Stimulated activated CD4-positive, alpha-beta T cell treated with anti-CD3 and anti-CD28 coated beads, TNF-alpha, amount 100 ng/mL, for 4 hours (primary cell): Measurements from ENCODE around the gene GP9.
"Not testable (repeated sequence)": the region's sequence is repeated elsewhere in the genome, so short reads cannot be mapped to it uniquely, and the experiment has no call there.

Experiments
- DNase-seq, 3 experiments: peaks; one replicate each; pipeline ENCODE4 v3.0.0-alpha.2; 2020; ENCODE audit warnings: low read depth in 3 of 3

The GP9 gene

DNA sequence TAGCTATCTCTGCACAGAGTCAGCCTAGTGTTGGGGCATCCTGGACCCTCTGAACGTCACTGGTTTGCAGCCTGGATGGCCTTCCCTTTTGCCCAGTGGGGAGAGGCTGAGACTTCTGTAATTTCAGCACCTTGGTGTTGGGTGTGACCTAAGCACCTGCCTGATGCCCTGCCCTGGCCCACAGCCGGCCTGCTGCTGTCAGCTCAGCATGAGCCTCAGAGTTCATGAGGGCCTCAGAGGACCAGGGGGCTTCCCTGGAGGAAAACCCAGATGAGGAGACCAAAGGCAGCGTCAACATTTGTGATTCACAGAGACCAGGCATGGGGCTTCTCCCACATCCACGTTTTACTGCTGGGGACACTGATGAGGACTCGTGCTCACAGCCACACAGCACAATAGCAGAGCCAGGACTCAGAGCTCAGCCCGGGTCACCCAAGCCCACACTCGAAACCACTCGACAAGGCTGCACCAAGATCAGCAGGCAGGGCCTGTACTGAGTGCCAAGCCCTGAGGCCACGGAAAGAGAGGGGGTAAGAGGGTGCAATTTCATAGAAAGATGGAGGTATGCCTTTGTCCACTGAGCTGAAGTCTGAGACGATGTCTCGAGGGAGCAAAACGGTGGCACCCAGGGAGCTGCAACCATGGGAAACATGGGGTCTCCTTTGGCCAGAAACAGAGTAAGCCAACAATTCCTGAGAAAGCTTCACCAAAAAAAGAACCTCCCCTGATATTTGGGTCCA lies 9.9 kb upstream of the GP9 start:
- no peak for DNase-seq

DNA sequence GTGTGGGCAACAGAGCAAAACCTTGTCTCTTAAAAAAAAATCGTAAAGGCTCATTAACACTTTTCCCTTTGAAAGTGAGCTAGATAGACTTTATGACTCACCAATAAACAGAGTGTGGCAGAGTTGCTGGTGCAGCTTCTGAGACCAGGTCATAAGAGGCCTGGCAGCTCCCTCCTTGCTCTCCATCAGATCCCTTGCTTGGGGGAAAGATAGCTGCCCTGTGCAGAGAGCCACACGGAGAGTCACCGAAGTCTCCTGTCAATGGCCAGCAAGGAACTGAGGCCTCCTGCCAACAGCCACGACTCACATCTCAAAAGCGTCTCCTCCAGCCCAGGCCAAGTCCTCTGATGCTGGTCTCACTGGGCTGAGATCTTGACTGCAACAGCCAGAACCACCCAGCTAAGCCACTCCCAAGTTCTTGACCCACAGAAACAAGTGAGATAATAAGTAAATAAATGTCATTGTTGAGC lies 8.7 kb upstream of the GP9 start:
- no peak for DNase-seq

DNA sequence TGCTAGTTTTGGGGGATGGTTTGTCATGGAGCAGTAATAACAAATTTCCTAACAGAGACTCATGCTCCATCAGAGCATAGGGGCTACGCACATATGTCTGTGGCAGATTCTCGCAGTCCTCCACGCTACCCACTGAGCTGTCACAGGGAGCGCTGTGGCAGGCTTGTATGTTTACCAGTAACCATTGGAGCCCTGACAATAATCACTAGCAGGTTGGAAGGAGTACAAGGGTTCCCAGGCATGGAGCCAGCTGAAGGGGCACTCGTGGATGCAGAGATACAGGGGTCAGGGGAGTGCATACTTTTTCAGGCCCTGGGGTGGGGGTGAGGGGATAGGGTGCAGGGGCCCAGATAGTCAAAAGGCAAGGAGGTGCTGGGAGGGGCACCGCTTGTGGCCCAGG lies 7.9 kb upstream of the GP9 start:
- DNase-seq, result no peak

DNA sequence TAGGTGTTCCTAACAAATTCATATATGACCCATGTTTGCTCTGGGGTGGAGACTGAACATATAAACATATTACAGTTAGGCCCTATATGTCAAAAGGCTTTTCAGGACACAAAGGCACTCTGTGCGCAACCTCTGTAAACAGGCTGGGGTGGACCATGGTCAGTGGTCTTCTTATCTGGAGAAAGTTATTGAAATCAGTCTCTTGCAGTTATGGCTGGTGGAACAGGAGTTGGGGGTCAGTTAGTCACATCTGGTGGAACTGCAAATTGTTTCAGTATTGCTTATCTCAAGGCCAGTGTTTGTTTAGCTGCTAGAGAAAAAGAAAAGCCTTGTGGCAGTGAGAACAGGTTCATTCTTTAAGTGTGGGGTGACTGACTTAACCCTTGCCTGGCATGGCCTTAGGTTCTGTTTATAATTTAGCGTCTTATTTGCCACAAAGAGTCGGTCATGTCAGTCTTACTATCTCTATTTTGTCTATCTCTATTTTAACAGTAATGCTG lies 5.9 kb upstream of the GP9 start:
- no peak for DNase-seq

DNA sequence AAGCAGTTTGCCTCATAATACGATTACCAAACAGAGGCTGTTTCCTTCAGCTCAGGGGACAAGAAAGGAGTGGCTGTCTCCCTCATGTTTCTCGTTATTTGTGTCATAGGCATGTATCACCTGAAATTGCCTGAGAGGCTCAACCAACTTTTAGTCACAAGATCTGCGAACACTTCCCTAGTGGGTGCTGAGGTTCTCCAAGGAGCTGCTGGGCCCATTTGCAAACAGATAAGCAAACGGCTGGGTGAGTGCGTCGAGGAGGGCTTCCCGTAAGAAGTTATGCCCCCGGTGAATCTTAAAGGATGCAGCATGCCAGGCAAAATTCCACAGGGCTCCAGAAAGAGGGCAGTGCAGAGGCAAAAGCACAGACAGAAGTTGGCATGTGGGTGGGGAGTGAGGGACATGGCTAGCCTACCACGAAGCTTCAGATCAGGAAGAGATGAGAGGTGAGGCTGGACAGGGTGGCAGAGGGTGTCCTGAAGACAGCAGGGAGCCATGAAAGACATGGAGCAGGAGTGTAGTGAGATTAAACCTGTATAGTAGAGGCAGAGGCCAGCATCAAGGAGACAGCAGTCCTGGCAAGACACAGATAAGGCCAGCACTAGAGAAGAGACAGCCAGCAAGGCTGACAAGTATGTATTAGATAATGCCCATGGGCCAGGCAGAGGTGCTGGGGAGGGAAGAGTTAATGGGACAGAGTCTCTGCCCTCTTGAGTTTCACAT lies 4.0 kb upstream of the GP9 start:
- DNase-seq, result no peak

DNA sequence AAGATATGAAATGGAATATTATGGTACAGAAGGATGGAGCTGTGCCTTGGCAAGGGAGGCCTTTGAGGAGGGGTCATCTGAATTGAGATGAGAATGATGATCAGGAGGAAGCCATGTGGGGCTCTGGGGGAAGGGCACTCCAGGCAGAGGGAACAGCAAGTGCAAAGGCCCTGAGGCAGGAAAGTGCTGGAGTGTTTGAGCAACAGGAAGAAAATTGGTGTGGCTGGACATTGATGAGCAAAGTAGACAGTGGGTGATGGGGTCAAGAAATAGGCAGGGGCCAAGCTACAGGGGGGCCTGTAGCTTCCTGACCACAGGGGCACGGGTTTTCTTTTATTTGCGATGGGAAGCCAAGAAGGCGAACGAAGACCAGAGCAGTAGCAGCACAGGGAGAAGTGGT lies 3.3 kb upstream of the GP9 start:
- no peak for DNase-seq

DNA sequence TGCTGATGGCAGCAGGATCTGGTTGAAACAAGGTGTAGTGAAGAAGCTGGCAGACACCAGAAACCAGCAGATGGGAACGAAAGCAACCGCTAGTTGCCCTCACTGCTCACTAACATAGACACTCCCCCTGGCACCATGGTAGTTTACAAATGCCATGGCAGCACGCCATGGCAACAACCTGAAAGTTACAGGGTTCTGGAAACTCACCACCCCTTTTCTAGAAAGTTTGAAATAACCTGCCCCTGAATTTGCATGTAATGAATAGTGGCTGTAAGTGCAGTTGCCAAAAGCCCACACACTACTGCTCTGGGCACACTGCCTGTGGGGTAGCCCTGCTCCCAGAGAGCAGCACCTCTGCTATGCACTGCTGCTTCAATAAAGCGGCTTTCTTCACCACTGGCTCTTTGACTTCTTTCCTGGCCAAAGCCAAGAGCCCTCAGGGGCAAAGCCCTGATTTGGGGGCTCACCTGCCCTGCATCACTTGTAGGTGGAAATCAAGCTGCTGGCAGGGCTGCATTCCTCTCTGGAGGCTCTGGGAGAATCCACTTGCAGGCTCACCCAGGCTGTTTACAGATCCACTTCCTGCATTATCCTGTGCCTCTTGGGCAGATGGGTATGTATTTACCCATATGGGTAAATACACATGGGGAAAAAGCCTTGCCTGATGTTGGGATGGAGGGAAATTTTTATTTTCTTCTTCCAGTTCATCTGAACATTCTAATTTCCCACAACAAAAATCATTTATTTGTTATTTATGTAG lies 2.0 kb upstream of the GP9 start:
- DNase-seq, result no peak

DNA sequence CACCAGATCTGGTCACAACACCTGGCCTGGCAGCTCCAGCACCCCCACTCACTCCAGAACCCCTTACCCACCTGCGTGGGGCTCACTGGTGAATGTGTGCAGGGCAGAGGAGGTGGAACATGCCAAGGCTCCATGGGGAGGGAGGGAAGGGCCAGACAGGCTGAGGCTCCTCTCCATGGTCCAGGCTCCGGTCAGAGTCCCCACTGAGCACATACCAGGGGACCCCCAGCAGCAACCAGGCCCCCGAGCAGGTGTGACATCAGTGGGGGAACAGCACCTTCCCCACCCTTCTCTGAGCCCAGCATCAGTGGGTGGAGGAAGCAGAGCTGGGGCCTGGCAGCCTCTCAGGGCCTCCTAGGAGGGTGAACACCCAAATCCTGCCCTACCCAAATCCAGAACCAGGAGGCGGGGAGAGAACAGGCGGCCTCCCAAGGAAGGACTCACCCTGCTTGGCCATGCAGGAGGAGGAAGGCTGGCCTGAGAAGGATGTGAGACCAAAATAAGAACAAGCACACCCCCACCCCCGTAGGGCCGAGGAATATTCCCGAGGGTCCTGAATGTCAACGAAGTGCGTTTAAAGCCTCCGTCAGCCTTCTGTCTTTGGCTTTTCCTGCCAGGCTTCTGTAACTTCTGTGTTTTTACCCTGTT lies 1.1 kb upstream of the GP9 start:
- no peak for DNase-seq

DNA sequence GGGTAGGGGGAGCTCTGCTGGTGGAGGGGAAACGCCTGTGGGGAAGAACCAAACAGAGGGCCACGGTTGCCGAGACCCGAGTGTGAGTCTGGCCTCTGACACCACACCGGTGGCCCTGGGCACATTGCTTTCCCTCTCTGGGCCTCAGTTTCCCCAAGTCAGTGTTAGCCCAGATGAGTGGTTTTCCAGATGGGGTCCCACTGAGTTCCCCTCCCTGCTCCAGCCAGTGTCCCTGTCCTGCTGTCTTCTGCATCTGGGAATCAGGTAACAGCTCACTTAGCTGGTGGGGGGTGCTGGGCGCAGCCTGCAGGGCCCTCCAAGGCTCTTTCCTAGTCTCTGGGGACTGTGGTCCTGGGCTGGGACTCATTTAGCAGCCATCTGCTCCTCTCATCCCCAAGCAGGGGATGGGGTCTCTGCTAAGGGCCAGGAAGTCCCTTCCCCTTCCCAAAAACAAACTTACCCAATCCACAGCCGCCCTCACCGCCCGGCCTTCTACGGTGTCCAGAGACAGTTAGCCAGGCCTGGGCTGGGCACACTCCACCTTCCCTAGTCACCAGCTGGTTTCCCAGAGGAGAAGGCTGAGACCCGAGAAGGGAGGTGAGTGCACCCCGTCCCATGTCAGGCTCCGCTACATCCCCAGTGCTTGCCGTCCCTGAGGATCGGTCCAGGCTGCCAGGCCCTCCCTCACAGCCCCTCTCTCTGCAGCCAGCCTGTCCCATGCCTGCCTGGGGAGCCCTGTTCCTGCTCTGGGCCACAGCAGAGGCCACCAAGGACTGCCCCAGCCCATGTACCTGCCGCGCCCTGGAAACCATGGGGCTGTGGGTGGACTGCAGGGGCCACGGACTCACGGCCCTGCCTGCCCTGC lies 676 bp downstream of the GP9 start:
- no peak for DNase-seq

DNA sequence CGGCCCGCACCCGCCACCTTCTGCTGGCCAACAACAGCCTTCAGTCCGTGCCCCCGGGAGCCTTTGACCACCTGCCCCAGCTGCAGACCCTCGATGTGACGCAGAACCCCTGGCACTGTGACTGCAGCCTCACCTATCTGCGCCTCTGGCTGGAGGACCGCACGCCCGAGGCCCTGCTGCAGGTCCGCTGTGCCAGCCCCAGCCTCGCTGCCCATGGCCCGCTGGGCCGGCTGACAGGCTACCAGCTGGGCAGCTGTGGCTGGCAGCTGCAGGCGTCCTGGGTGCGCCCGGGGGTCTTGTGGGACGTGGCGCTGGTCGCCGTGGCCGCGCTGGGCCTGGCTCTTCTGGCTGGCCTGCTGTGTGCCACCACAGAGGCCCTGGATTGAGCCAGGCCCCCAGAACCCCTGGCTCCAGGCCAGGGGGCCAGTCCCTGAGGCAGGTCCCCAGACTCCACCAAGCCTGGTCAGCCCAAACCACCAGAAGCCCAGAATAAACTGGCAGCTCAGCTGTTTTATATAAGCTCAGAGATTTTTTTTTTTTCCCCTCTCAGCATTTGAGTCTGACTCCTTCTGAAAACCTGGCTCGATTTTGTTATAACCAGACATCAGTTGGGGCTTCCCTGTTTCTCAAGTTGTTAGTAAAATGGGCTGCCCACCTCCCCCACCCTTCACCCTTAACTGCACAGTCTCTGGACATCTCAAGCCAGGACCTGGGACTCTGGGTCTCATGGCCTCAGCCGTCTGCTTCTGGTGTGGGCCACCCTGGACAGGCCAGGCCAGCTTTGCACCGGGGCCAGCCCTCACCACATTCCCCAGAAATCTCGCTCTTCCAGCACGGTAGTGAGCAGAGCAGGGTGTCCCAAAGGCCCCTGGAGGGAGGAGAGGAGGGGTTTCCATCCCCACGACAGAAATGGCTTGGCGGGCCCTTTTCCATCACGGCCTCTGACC lies 1.6 kb downstream of the GP9 start:
- DNase-seq, result no peak

DNA sequence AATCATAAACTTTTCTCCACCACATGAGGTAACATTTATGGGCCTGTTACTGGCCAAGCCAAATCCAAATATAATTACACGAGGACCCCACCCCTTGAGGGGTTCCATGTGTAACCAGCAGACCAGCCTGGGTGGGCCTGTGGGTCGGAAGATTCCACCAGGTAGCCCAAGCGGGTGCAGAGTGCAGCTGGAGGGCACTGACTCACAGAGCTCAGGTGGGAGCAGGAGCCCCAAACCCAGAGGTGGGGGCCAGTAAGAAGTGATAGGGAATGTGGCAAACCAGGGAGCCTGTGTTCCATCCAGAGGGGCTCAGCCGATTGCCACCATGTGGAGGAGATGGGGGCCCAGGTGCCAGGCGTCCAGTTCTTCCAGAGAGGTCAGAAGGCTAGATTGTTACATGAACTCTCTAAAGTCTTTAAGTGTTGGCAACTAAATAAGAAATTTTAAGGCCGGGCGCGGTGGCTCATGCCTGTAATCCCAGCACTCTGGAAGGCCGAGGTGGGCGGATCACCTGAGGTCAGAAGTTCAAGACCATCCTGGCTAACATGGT lies 2.6 kb downstream of the GP9 start:
- no peak for DNase-seq

DNA sequence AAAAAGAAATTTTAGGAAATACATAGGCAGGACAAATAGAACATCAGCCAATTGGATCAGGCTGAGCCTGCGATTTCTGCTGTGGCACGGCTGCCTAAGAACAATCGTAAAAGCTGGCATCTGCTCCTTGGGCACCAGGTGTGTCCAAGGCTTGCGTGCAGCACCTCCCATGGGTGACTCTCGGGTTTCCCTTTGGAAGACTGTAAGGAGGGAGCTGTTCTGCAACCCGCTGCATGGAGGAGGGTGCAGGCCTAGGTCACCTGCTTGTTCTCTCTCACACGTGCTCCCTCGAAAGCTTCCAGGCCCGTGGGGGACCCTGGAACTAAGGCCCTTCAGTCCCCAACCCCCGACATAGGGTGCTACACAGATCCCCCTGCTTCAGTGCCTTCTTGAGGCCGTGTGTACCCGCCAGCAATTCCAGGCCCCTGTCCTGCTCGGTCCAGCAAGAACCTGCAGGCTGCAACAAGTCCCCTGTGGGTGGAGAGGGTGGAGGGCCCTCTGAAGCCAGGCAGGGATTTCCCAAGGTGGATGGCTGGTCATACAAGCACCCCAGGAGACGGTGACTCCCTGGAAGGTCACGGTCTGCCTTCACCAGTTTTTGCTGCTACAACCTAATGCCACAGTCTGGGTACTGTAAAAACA lies 3.4 kb downstream of the GP9 start:
- DNase-seq, result no peak

DNA sequence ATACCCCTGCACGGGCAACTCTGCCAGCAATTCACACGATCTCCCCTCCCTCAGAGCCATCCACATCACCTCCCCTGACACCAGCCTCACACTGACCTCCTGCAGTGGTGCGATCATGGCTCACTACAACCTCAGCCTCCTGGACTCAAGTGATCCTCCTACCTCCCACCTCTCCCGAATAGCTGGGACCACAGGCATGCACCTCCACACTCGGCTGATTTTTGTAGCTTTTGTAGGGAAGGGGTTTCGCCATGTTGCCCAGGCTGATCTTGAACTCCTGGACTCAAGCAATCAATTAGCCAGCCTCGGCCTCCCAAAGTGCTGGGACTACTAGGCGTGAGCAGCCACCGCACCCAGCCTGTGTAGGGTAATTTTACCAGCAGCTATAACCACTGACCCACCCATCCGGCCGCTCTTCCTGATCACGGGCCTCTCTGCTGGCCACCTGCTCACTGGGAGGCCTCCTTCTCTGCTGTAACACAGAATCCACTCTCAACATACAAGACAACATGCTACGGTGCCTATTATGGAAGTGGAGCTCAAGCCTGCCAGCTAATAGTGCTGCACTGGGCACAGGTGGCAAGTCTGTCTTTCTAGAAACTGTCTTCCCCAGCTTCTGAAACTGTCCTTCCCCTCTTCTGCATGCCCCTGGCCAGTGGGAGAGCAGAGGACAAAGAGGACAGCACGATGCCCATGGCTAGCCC lies 4.6 kb downstream of the GP9 start:
- DNase-seq, result no peak

DNA sequence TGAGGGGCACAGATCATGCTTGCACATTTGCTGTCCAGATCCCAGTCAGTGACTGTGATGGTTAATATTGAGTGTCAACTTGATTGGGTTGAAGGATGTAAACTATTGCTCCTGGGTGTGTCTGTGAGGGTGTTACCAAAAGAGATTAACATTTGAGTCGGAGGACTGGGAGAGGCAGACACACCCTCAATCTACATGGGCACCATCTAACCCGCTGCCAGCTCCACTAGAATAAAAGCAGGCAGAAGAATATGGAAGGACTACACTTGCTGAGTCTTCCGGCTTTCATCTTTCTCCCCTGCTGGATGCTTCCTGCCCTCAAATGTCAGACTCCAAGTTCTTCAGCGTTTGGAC lies 5.1 kb downstream of the GP9 start:
- no peak for DNase-seq

DNA sequence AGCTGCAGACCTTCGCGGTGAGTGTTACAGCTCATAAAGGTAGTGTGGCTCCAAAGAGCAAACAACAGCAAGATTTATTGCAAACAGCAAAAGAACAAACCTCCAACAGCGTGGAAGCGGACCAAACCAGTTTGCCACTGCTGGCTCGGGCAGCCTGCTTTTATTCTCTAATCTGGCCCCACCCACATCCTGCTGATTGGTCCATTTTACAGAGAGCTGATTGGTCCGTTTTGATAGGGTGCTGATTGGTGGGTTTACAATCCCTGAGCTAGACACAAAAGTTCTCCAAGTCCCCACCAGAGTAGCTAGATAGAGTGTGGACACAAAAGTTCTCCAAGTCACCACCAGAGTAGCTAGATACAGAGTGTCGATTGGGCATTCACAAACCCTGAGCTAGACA lies 7.1 kb downstream of the GP9 start:
- DNase-seq, result not testable (repeated sequence)

DNA sequence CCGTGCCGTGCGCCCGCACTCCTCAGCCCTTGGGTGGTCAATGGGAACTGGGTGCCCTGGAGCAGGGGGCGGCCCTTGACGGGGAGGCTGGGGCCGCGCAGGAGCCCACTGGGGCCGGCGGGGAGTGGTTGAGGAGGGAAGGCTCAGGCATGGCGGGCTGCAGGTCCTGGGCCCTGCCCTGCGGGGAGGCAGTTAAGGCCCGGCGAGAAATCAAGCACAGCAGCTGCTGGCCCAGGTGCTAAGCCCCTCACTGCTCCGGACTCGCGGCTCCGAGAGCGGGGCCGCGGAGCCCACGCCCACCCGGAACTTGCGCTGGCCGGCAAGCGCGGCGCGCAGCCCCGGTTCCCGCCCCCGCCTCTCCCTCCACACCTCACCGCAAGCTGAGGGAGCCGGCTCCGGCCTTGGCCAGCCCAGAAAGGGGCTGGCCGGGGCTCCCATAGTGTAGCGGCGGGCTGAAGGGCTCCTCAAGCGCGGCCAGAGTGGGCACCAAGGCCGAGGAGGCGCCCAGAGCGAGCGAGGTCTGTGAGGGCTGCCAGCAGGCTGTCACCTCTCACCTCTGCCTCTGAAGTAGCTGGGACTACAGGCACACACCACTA lies 7.8 kb downstream of the GP9 start:
- no peak for DNase-seq

DNA sequence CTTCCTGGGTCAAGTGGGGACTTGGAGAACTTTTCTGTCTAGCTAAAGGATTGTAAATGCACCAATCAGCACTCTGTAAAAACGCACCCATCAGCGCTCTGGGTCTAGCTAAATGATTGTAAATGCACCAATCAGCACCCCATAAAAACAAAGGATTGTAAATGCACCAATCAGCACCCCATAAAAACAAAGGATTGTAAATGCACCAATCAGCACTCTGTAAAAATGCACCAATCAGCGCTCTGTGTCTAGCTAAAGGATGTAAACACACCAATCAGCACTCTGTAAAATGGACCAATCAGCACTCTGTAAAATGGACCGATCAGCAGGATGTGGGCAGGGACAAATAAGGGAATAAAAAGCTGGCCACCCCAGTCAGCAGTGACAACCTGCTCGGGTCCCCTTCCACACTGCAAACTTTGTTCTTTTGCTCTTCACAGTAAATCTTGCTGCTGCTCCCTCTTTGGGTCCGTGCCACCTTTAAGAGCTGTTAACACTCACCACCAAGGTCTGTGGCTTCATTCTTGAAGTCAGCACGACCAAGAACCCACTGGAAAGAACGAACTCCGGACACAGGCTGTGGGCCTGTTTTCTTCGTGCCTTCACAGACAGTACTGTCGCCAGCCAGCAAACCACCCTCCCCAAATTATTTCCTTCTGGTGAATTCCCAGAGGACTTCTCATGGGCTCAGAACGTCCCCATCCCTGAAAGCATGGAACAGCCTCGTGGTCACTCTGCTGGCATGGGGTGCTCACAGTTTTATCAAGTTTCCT lies 8.9 kb downstream of the GP9 start:
- not testable (repeated sequence) for DNase-seq
